Measurements from ENCODE around the gene PUDP. TPM values are rescaled to one million over a fixed set of nuclear protein-coding genes. Genes with fewer than 3 reads are reported as not detected.
"Not testable (repeated sequence)": the region's sequence is repeated elsewhere in the genome, so short reads cannot be mapped to it uniquely, and the experiment has no call there.

PUDP gene
- total RNA-seq, 1 donor from 2014 or later = 20.8 TPM

- DNase-seq = peak; percentile 58
These were observed 38.9 kb downstream of the PUDP start for GRCh38 chrX:7109049-7109531.

GRCh38 chrX:7108030-7108429 is 39.9 kb downstream of the PUDP start:
- DNase-seq = no peak

- no peak for DNase-seq
These were observed 41.3 kb downstream of the PUDP start for GRCh38 chrX:7106649-7107048.

- no peak for DNase-seq
These were observed 45.8 kb downstream of the PUDP start for GRCh38 chrX:7102119-7102518.

GRCh38 chrX:7100022-7100421 is 47.9 kb downstream of the PUDP start:
- DNase-seq = no peak

GRCh38 chrX:7095657-7096056 is 52.3 kb downstream of the PUDP start:
- not testable (repeated sequence) for DNase-seq

GRCh38 chrX:7093305-7093704 is 54.6 kb downstream of the PUDP start:
- DNase-seq = no peak

GRCh38 chrX:7092543-7092942 is 55.4 kb downstream of the PUDP start:
- DNase-seq = no peak

GRCh38 chrX:7091923-7092322 is 56.0 kb downstream of the PUDP start:
- DNase-seq = no peak

GRCh38 chrX:7090641-7091040 is 57.3 kb downstream of the PUDP start:
- DNase-seq = no peak

- DNase-seq = no peak
These were observed 58.9 kb downstream of the PUDP start for GRCh38 chrX:7088968-7089615.

- DNase-seq = no peak
These were observed 61.6 kb downstream of the PUDP start for GRCh38 chrX:7086384-7086783.

- DNase-seq = no peak
These were observed 62.1 kb downstream of the PUDP start for GRCh38 chrX:7085879-7086278.

- DNase-seq = no peak
These were observed 63.1 kb downstream of the PUDP start for GRCh38 chrX:7084841-7085240.

GRCh38 chrX:7083468-7084396 is 64.2 kb downstream of the PUDP start:
- no peak for DNase-seq

- no peak for DNase-seq
These were observed 64.9 kb downstream of the PUDP start for GRCh38 chrX:7083021-7083420.

- DNase-seq = no peak
These were observed 65.4 kb downstream of the PUDP start for GRCh38 chrX:7082556-7082955.

- no peak for DNase-seq
These were observed 70.4 kb downstream of the PUDP start for GRCh38 chrX:7077241-7078230.

GRCh38 chrX:7076245-7076661 is 71.7 kb downstream of the PUDP start:
- no peak for DNase-seq

GRCh38 chrX:7074908-7075204 is 73.1 kb downstream of the PUDP start:
- no peak for DNase-seq

GRCh38 chrX:7074148-7074907 is 73.6 kb downstream of the PUDP start:
- DNase-seq = peak; percentile 53

GRCh38 chrX:7073336-7073735 is 74.6 kb downstream of the PUDP start:
- no peak for DNase-seq

Data from tongue (tissue), 2 donors.